T-cell (primary cell): ENCODE results near the gene STARD6. TPM values are rescaled to one million over a fixed set of nuclear protein-coding genes. Genes with fewer than 3 reads are reported as not detected.

Source experiments
- ATAC-seq, 4 experiments: fragments of 200-7000 bp in 3 of 4; fragments of 150-1000 bp in 1 of 4; cut with Tn5 transposase; replicated peaks in 1 of 4; 1 replicate in 3 of 4; 2 replicates in 1 of 4; pipeline ENCODE4 v1.10.0; 2021; ENCODE audit warnings: moderate library complexity in 3 of 4, mild to moderate bottlenecking in 2 of 4, moderate number of reproducible peaks in 1 of 4
- CTCF ChIA-PET, 2 donors: fragments of 300-600 bp; sonication (Branson Sonifier 250); formaldehyde crosslinking; loops; one replicate each; lab custom pipeline; 2022; ENCODE audit warnings: antibody characterized with exemption in 2 of 2; lab: Charles Lee
- POLR2A ChIA-PET, 2 donors: fragments of 300-600 bp; sonication (Branson Sonifier 250); formaldehyde crosslinking; loops; one replicate each; lab custom pipeline; 2022; ENCODE audit warnings: antibody characterized with exemption in 2 of 2; lab: Charles Lee
- DNase-seq, 35 experiments: peaks; one replicate each; pipeline versions ENCODE4 v3.0.0 to v3.0.0-alpha.2; 2013 to 2023
- H3K27ac ChIP-seq: one replicate; pipeline ENCODE4 v1.5.1; 2013; ENCODE audit warnings: low read length
- H3K27me3 ChIP-seq, 2 experiments: replicated peaks in 1 of 2; 1 replicate in 1 of 2; 2 replicates in 1 of 2; pipeline versions ENCODE4 v1.6.1 to v1.7.0; 2013; ENCODE audit warnings: low read length in 1 of 2, mixed read lengths in 1 of 2; ENCODE audit not compliant: control insufficient read depth in 2 of 2, insufficient read depth in 2 of 2; ENCODE audit errors: extremely low read depth in 1 of 2
- H3K36me3 ChIP-seq, 2 donors: 1 replicate in 1 of 2; 2 replicates in 1 of 2; pipeline versions ENCODE4 v1.6.1 to v1.7.0; 2013; ENCODE audit warnings: low read length in 1 of 2; ENCODE audit not compliant: control insufficient read depth in 2 of 2, insufficient read depth in 1 of 2; ENCODE audit errors: extremely low read depth in 1 of 2
- H3K4me1 ChIP-seq, 2 experiments: 1 replicate in 1 of 2; 2 replicates in 1 of 2; pipeline versions ENCODE4 v1.6.1 to v1.7.0; 2013; ENCODE audit warnings: low read length in 2 of 2, mixed read lengths in 1 of 2; ENCODE audit not compliant: insufficient read depth in 2 of 2, control insufficient read depth in 1 of 2; ENCODE audit errors: extremely low read depth in 1 of 2
- H3K4me3 ChIP-seq, 2 donors: 1 replicate in 1 of 2; 2 replicates in 1 of 2; pipeline versions ENCODE4 v1.5.1 to v1.7.0; 2013; ENCODE audit warnings: mild to moderate bottlenecking in 2 of 2, low read length in 1 of 2, moderate library complexity in 1 of 2; ENCODE audit not compliant: control insufficient read depth in 1 of 2; ENCODE audit errors: extremely low read depth in 1 of 2
- H3K9me3 ChIP-seq: 2 replicates; pipeline ENCODE4 v1.7.0; 2013
- H3K27ac Mint-ChIP-seq, 2 donors: one replicate each; pipeline ENCODE4 v1.8.0; 2020 to 2021; ENCODE audit warnings: mild to moderate bottlenecking in 2 of 2, mixed read lengths in 2 of 2
- H3K27me3 Mint-ChIP-seq, 2 donors: one replicate each; pipeline ENCODE4 v1.8.0; 2021 to 2022; ENCODE audit warnings: mixed read lengths in 2 of 2
- H3K36me3 Mint-ChIP-seq: one replicate; pipeline ENCODE4 v1.8.0; 2021; ENCODE audit warnings: mixed read lengths
- H3K4me1 Mint-ChIP-seq, 3 donors: one replicate each; pipeline ENCODE4 v1.8.0; 2020 to 2022; ENCODE audit warnings: mixed read lengths in 3 of 3, mild to moderate bottlenecking in 1 of 3
- H3K4me3 Mint-ChIP-seq, 3 donors: one replicate each; pipeline ENCODE4 v1.8.0; 2020 to 2022; ENCODE audit warnings: mild to moderate bottlenecking in 3 of 3, mixed read lengths in 3 of 3, moderate library complexity in 3 of 3
- H3K9me3 Mint-ChIP-seq, 3 donors: one replicate each; pipeline ENCODE4 v1.8.0; 2020 to 2022; ENCODE audit warnings: mixed read lengths in 3 of 3
- WGBS: methylation state at CpG from one replicate; pipeline ENCODE4 v1.1.5; 2013; ENCODE audit warnings: missing lambda C conversion rate; ENCODE audit not compliant: insufficient coverage; 5-methylcytosine and 5-hydroxymethylcytosine counted together
- total RNA-seq, 35 experiments: library from RNA in 6 of 35; stranded (reverse) in 6 of 35; fragments of 120-200 nt in 1 of 35; gene quantifications; one replicate each; pipeline versions ENCODE4 v1.2.1 to v1.2.4 and lab custom pipeline; 2013 to 2026

Gene STARD6
- not detected for total RNA-seq
- total RNA-seq (2013), result not detected
- total RNA-seq (lab: John Stamatoyannopoulos, UW), result 0 to 0.32 (median 0.06) reads per million in 29 experiments

- Mint-ChIP-seq H3K9me3 (no peaks in the 10 kb centered on the region), H3K4me1 (peaks cover 14 to 22% (median 20%) of the 10 kb centered on the region in 3 donors)
- POLR2A ChIA-PET, result interaction anchor here (0.6 to 1.0 kb wide), 4 partner anchors 88 to 146 kb away, joined by 3 to 6 read pairs (median 4); partner anchors contain the start of genes MBD2 (in 1 of the 2) and POLI (in 1 of the 2)
Measured at GRCh38 chr18:54357660-54358494, at the start of gene STARD6, which contains the start of gene C18orf54. Gene STARD6, minus strand, starts transcription at chr18:54357858. Its CDS starts 3,285 bp downstream, at chr18:54354573. Gene C18orf54, plus strand, starts transcription at chr18:54357906. Its CDS starts 2,667 bp downstream, at chr18:54360573.

GRCh38 chr18:54405290-54405689 is 47.6 kb upstream of the STARD6 start:
- H3K36me3 Mint-ChIP-seq, result no peaks in the 10 kb centered on the region
- H3K4me1 Mint-ChIP-seq, result no peaks in the 10 kb centered on the region
- CTCF ChIA-PET, result no interaction called here
- no peak overlapping the region for H3K4me3 Mint-ChIP-seq
- no peaks in the 10 kb centered on the region for H3K9me3 Mint-ChIP-seq
- POLR2A ChIA-PET, result no interaction called here
- H3K27me3 Mint-ChIP-seq, result peaks cover 24 to 36% of the 10 kb centered on the region in 2 donors
- H3K4me3 ChIP-seq, result no peak overlapping the region
- H3K27ac ChIP-seq, result no peak overlapping the region
- ATAC-seq (no peak), DNase-seq (no peak)
- H3K27me3 ChIP-seq, result no peaks in the 10 kb centered on the region
- H3K4me1 ChIP-seq, result no peaks in the 10 kb centered on the region
- no peaks in the 10 kb centered on the region for H3K36me3 ChIP-seq
- H3K9me3 ChIP-seq, result no peaks in the 10 kb centered on the region
- H3K27ac Mint-ChIP-seq, result no peak overlapping the region

More at GRCh38 chr18:54357660-54358494, at the start of gene STARD6, which contains the start of gene C18orf54:
- H3K36me3 ChIP-seq, result peaks cover 0 to 2% of the 10 kb centered on the region in 2 donors
- H3K27ac ChIP-seq, result peak within 1 kb of the TSS; percentile 70
- H3K4me3 ChIP-seq, result peak within 1 kb of the TSS; percentile 89 to 93
- under 1% methylated on average over 53 of the region's 62 CpGs for WGBS
- peaks cover 3% of the 10 kb centered on the region for H3K36me3 Mint-ChIP-seq
- H3K27ac Mint-ChIP-seq, result peak within 1 kb of the TSS; percentile 90 to 94
- peaks cover 0 to 4% of the 10 kb centered on the region in 2 experiments for H3K27me3 ChIP-seq
- CTCF ChIA-PET, result interaction anchor here (0.6 to 2.4 kb wide), 7 partner anchors 35 to 135 kb away, joined by 3 to 19 read pairs (median 4); partner anchors contain the start of genes MBD2 (in 1 of the 2) and POLI (in 1 of the 2)
- H3K4me3 Mint-ChIP-seq, result peak within 1 kb of the TSS; percentile 94 to 99 (median 95)
- peak; percentile 78 to 97 (median 86) for DNase-seq
- H3K4me1 ChIP-seq, result peaks cover 0 to 8% of the 10 kb centered on the region in 2 experiments
- peaks cover 0 to 4% of the 10 kb centered on the region in 2 donors for H3K27me3 Mint-ChIP-seq
- no peaks in the 10 kb centered on the region for H3K9me3 ChIP-seq
- peak; percentile 96 to 97 (median 96) for ATAC-seq

- Mint-ChIP-seq H3K4me1 (no peaks in the 10 kb centered on the region), H3K27me3 (peaks cover 0 to 2% of the 10 kb centered on the region in 2 donors), H3K4me3 (no peak overlapping the region), H3K27ac (no peak overlapping the region), H3K36me3 (no peaks in the 10 kb centered on the region), H3K9me3 (no peaks in the 10 kb centered on the region)
- ChIA-PET POLR2A (no interaction called here), CTCF (no interaction called here)
- no peak overlapping the region for H3K4me3 ChIP-seq
- H3K4me1 ChIP-seq, result no peaks in the 10 kb centered on the region
- no peak for DNase-seq
- WGBS, result no CpG with 5 or more reads among the region's 1 CpG
- H3K27me3 ChIP-seq, result no peaks in the 10 kb centered on the region
- no peak for ATAC-seq
- no peaks in the 10 kb centered on the region for H3K36me3 ChIP-seq
- no peak overlapping the region for H3K27ac ChIP-seq
- H3K9me3 ChIP-seq, result no peaks in the 10 kb centered on the region
Measured at GRCh38 chr18:54396760-54397159, 39.1 kb upstream of the STARD6 start.

GRCh38 chr18:54393648-54394294 is 36.1 kb upstream of the STARD6 start:
- no peaks in the 10 kb centered on the region for H3K9me3 Mint-ChIP-seq
- no CpG with 5 or more reads among the region's 1 CpG for WGBS
- Histone ChIP-seq H3K4me3 (no peak overlapping the region), H3K27ac (no peak overlapping the region), H3K27me3 (no peaks in the 10 kb centered on the region), H3K36me3 (no peaks in the 10 kb centered on the region), H3K9me3 (no peaks in the 10 kb centered on the region), H3K4me1 (no peaks in the 10 kb centered on the region)
- H3K36me3 Mint-ChIP-seq, result no peaks in the 10 kb centered on the region
- POLR2A ChIA-PET, result no interaction called here
- no peak overlapping the region for H3K4me3 Mint-ChIP-seq
- H3K4me1 Mint-ChIP-seq, result peaks cover 0 to 6% (median under 1%) of the 10 kb centered on the region in 3 donors
- ATAC-seq (no peak), DNase-seq (no peak)
- CTCF ChIA-PET, result interaction anchor here in 1 of 2 donors (2.4 kb wide), 1 partner anchor 171 kb away, joined by 20 read pairs; no protein-coding TSS in a partner anchor
- peaks cover 2 to 6% of the 10 kb centered on the region in 2 donors for H3K27me3 Mint-ChIP-seq
- H3K27ac Mint-ChIP-seq, result no peak overlapping the region

GRCh38 chr18:54392543-54393023 is 34.9 kb upstream of the STARD6 start:
- H3K4me3 ChIP-seq, result no peak overlapping the region
- peaks cover 0 to 12% (median 6%) of the 10 kb centered on the region in 3 donors for H3K4me1 Mint-ChIP-seq
- CTCF ChIA-PET, result interaction anchor here (0.6 to 2.6 kb wide), 10 partner anchors 11 to 592 kb away, joined by 3 to 20 read pairs (median 4); partner anchors contain the start of genes C18orf54 (in 1 of the 2), POLI (in 1 of the 2) and STARD6 (in 1 of the 2)
- POLR2A ChIA-PET, result no interaction called here
- no peaks in the 10 kb centered on the region for H3K9me3 Mint-ChIP-seq
- H3K9me3 ChIP-seq, result no peaks in the 10 kb centered on the region
- H3K27ac Mint-ChIP-seq, result no peak overlapping the region
- no peaks in the 10 kb centered on the region for H3K36me3 ChIP-seq
- DNase-seq (peak in 1 of 35 experiments; percentile 72), ATAC-seq (peak in 3 of 4 experiments; percentile 43 to 56 (median 55))
- no peaks in the 10 kb centered on the region for H3K36me3 Mint-ChIP-seq
- H3K27ac ChIP-seq, result no peak overlapping the region
- H3K27me3 Mint-ChIP-seq, result peaks cover 2 to 12% of the 10 kb centered on the region in 2 donors
- H3K4me1 ChIP-seq, result no peaks in the 10 kb centered on the region
- H3K27me3 ChIP-seq, result peaks cover 0 to 2% of the 10 kb centered on the region in 2 experiments
- H3K4me3 Mint-ChIP-seq, result no peak overlapping the region
- 0% methylated on average over 1 of the region's 3 CpGs for WGBS
